Amniotic epithelial cell (primary cell): Measurements from ENCODE around the gene JMJD8.
A peak's percentile ranks its signal among the peaks of the same experiment; 100 is the strongest.

Source experiments
- DNase-seq: peaks from one replicate; pipeline ENCODE4 v3.0.0-alpha.2; 2010; ENCODE audit warnings: low read depth

JMJD8 gene

DNA sequence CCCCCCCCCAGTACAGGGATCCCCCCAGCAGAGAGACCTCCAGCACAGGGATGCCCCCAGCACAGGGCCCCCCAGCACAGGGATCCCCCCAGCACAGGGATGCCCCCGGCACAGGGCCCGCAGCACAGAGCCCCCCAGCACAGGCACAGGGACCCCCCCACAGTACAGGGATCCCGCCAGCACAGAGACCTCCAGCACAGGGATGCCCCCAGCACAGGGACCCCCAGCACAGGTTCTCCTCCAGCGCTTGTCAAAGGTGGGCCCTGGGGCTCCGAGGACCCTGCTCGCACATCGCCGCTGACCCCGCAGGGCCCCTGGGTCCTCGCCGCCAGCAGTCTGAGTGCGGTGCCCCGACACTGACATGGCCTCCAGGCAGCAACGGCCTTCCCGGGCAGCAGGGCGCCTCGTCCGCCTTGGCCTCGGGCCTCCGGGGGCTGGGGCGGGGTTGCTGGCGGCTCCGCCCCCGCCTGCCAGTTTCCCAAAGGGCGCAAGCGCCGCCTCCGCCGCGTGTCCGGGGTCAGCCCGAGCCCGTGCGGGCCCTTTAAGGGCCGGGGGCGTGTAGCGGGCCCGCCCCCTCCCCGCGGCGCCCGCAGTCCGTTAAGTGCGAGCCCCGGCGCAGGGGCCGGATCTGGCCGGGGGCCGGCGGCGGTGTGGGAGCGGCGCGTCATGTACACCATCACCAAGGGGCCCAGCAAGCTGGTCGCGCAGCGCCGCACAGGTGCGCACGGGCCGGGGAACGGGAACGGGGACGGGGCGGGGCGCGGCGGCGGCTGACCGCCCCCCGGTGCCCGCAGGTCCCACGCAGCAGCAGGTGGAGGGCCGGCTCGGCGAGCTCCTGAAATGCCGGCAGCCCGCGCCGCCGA lies 42.6 kb downstream of the JMJD8 start, which contains the start of gene MCRIP2:
MCRIP2 (plus strand) TSS at position 503 of the 863 bp plus-strand sequence; CDS start at position 667, 164 bp downstream.
- peak; percentile 77 for DNase-seq

DNA sequence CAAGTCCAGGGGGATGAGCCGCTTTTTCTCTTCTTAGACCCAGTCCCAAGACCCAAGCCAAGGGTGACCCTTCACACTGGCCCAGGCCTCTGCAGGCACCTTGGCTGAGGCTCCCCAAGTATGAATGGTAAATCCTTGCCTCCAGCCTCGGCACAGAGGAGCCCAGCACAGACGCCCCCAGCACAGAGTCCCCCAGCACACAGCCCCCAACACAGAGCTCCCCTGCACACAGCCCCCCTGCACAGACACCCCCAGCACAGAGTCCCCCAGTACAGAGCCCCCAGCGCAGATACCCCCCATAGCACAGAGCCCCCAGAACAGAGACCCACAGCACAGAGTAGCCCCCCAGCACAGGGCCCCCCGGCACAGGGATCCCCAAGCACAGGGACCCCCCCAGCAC lies 43.5 kb downstream of the JMJD8 start:
- no peak for DNase-seq

DNA sequence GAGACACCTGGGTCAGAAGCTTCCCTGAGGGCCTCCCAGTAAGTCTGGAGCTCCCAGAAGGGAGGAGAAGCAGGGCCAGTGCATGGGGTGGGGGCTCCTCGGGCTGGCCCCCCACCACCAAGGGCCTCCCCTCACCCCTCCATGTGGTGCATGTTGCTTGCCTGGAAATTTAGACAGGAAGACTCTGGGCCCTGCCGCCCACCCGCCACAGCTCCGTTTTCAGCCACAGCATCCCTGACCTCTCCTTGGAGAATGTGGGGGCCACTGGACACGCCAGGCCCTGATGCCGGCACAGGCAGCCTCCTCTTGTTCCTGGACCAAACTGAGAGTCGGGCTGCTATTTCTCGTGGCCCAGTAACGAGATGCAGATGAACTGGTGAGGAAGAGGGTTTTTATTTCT lies 45.3 kb downstream of the JMJD8 start:
- no peak for DNase-seq

DNA sequence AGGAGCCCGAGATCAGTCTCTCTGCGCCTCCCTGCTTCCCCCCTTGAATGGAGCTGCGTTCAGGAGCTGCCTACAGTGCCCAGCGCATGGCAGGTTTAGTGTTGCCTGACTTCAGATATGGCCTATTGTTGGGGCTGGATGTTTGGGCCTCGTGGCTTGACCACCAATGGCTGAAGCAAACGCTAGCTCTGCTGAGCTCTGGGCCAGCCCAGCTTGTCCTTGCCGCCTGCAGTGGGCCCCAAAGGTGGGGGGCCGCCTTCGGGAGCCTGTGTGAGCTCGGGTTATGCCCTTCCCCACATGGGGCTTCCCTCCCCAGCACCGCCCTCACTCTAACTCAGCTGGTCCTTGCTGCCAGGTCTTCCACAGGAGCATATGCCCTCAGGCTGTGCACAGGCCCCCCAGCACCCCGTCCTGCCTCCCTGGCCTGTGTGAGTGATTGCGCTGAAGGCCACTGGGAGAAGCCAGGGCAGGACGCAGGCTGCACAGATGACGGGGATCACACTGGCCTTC lies 46.0 kb downstream of the JMJD8 start:
- no peak for DNase-seq

DNA sequence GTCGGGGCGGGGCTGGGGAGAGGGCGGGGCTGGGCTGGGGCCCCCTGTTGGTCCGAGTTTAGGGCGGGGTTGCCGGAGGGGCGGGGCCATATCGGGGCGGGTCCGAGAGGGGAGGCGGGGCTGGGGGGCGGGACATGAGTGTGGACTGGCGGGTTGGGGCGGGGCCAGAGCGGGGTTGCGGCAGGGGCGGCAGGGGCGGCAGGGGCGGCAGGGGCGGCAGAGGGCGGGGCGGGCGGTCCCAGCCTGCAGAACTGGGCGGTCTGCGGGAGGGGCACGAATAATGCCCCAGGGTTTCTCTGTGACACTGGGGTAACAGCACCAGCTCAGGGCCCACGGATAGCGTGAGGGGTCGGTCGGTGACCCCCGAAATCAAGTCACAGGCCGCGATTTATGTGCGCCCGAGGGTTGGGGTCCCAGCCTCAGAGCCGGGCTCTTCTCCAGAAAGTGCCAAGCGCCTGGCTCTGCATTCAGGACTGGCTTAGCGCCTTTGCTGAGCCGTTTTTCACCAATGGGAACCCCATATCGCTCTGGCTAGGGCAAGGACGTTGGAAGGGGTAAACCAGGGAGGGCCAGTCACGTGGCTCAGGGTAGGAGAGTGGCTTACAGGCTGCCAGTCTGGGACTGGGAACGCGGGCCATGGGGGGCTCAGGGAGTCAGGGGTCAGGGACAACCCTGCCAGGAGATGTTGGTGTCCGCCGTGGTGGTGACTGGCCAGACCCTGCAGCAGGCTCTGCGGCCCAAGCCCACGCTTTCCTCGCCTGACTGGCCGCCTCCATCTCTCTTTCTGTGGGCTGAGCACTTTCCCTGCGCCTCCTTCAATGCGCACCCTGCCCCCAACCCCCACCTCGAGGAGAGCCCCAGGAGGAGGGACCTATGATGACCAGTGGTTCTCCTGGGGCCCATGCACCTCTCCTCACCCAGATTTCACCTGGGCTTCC lies 46.8 kb downstream of the JMJD8 start:
- DNase-seq, result peak; percentile 76

DNA sequence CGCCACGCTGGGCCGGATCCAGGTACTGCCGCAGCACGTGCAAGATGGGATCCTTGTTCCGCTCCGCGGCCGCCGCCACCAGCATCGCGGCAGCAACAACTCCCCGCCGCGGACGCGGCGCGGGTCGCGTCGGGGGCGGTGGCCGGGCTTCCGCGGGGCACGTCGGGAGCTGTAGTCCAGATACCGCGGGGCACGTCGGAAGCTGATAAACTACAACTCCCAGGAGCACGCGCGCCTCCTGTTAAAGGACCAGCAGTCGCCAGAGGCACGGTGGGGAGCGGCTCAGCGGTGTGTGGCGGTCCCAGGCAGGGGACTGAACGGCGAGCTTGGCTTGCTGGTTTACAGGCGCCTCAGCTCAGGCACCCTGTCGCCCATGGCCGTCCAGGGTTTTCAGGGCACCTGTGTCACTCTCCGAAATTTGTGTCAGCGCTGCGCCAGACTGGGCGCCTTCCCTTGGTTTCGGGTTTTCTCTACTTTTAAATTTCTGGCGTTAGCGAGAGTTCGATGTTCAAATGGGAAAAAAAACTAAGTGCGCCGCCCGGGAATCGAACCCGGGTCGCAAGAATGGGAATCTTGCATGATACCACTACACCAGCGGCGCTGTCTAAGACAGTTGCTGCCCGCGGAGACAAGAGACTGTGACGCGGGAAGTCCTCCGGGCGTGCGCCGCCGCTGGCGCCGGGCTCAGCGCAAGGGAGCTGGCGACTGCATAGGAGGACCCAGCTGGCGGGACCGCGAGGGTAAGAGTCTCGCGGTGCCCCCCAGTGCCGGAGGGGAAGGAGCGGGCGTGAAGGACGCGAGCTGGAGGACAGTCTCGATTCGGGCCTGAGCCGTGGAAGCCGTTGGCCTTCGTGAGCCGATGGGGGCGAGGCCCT lies 47.7 kb downstream of the JMJD8 start, which contains the start of gene METTL26:
METTL26 (minus strand) TSS at position 100 of the 875 bp plus-strand sequence; CDS start at position 85, 15 bp downstream.
- DNase-seq, result peak; percentile 89

DNA sequence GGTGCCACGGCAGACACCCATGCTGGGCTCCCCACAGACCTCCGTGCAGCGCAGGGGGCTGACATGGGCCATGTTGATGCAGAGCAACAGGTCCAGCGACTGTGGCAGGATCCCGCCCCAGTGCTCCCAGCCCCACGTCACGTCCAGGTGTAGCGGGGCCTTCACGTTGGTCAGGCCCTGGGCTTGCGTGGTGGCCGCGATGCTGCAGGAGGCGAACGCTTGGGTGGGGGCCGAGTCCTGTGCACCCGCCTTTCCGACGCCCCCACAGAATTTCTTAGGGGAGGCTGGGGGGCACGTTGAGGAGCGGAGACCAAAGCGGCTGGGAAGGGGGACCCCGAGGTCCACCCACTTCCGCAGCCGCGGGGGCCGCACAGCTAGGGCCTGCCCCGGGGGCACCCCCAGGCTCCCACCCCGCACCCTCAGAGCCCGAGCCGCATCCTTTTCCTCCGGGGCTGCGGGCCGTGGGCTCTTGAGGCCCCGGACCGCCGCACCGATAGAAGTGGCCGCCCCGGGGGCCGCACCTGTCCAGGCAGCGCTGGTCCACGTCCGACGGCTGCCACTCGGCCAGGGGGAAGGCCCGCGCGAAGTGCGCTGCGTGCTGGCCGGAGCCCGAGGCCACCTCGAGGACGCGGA lies 48.4 kb downstream of the JMJD8 start:
- no peak for DNase-seq

DNA sequence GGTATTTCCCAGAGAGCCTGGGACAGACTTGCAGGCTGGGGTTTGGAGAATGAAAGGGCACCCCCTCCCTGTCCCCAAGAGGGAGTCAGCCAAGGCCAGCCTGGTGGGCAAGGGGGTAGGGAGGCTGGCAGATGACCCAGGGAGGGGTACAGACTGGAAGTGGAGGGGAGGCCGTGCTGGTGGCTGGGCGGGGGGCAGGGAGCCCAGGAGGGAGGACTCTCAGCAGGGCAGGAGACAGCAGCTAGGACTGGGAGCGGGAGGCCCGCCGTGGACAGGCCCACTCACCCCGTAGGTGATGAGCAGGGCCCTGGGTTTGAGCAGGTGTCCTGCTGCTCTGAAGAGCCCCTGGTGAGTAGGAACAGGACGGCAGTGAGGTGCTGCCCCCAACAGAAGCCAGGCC lies 49.1 kb downstream of the JMJD8 start:
- DNase-seq, result no peak

DNA sequence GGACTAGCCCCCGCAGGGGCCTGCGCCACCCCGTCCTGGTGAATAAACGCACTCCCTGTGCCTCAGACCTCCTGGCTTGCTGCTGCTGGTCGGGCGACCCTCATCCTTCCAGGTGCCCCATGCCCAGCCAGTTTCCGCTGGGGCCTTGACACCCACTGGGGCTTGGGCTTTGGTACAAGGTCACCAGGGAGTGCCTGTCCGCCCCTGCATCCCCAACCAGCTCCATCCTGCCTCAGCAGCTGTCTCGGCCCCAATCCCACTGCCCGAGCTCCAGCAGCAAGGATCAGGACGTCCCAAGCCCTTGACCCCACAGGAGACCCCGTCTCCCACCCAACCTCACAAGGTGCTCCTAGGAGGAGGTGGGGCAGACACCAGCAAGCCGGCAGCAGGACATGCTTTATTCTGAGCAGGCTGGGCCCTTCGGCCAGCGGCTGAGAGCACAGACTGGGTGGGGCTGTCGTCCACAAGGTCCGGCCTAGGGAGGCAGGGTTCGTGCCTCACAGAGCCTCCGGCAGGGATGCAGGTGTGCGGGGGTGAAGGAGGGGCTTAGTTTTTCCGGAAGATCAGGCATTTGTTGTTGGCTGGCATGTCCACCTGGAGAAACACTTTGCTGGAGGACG lies 50.0 kb downstream of the JMJD8 start:
- no peak for DNase-seq

DNA sequence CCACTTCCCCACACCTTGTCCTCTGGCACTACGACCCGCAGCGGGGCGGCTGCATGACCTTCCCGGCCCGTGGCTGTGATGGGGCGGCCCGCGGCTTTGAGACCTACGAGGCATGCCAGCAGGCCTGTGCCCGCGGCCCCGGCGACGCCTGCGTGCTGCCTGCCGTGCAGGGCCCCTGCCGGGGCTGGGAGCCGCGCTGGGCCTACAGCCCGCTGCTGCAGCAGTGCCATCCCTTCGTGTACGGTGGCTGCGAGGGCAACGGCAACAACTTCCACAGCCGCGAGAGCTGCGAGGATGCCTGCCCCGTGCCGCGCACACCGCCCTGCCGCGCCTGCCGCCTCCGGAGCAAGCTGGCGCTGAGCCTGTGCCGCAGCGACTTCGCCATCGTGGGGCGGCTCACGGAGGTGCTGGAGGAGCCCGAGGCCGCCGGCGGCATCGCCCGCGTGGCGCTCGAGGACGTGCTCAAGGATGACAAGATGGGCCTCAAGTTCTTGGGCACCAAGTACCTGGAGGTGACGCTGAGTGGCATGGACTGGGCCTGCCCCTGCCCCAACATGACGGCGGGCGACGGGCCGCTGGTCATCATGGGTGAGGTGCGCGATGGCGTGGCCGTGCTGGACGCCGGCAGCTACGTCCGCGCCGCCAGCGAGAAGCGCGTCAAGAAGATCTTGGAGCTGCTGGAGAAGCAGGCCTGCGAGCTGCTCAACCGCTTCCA lies 50.6 kb downstream of the JMJD8 start:
- DNase-seq, result no peak

DNA sequence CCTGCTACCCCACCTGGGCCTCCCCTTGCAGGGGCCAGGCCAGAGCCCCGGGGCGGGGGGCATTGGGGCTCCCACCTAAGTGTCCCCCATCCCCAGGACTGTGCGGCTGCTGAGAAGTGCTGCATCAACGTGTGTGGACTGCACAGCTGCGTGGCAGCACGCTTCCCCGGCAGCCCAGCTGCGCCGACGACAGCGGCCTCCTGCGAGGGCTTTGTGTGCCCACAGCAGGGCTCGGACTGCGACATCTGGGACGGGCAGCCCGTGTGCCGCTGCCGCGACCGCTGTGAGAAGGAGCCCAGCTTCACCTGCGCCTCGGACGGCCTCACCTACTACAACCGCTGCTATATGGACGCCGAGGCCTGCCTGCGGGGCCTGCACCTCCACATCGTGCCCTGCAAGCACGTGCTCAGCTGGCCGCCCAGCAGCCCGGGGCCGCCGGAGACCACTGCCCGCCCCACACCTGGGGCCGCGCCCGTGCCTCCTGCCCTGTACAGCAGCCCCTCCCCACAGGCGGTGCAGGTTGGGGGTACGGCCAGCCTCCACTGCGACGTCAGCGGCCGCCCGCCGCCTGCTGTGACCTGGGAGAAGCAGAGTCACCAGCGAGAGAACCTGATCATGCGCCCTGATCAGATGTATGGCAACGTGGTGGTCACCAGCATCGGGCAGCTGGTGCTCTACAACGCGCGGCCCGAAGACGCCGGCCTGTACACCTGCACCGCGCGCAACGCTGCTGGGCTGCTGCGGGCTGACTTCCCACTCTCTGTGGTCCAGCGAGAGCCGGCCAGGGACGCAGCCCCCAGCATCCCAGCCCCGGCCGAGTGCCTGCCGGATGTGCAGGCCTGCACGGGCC lies 51.4 kb downstream of the JMJD8 start:
- no peak for DNase-seq

DNA sequence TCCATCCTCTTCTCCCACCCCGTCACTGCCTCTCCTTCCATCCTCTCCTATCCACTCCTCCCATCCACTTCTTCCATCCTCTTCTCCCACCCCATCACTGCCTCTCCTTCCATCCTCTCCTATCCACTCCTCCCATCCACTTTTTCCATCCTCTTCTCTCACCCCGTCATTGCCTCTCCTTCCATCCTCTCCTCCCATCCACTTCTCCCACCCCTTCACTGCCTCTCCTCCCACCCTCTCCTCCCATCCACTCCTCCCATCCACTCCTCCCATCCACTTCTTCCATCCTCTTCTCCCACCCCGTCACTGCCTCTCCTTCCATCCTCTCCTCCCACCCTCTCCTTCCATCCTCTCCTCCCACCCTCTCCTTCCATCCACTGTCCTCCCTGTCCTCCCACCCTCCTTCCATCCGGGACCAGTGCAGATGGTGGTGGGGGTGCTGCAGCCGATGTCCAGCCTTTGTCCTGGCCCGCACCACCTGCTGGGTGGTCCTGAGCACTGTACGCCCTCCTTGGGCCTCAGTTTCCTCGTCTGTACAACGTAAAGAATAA lies 52.3 kb downstream of the JMJD8 start:
- no peak for DNase-seq
